HepG2 (cell line): ENCODE measurements around the gene DDX20. TPM values are rescaled to one million over a fixed set of nuclear protein-coding genes. Genes with fewer than 3 reads are reported as not detected.

ENCODE experiments used
- AGO1 ChIP-seq: fragments of 200-400 bp; formaldehyde crosslinking; IDR thresholded peaks from 2 replicates; pipeline ENCODE4 v1.6.1; 2017; ENCODE audit warnings: mild to moderate bottlenecking, low read depth, low read length, moderate library complexity; ENCODE audit not compliant: poor library complexity, severe bottlenecking
- AGO2 ChIP-seq: fragments of 200-400 bp; formaldehyde crosslinking; optimal IDR thresholded peaks from 2 replicates; pipeline ENCODE3; 2017; ENCODE audit warnings: mild to moderate bottlenecking, low read depth, low read length, moderate library complexity
- ATM ChIP-seq: fragments of 450-650 bp; IDR thresholded peaks from 2 replicates; pipeline ENCODE4 v1.7.1; 2017; ENCODE audit warnings: mild to moderate bottlenecking, borderline replicate concordance
- CBX5 ChIP-seq: sonication (generic); formaldehyde crosslinking; IDR thresholded peaks from 2 replicates; pipeline ENCODE4 v1.4.0; 2020; ENCODE audit warnings: missing genetic modification reagents, borderline replicate concordance
- DRAP1 ChIP-seq: IDR thresholded peaks from 2 replicates; pipeline ENCODE4 v1.6.1; 2016; ENCODE audit warnings: missing genetic modification reagents, missing compliant biosample characterization
- EHMT2 ChIP-seq: fragments of 200-600 bp; sonication (generic); IDR thresholded peaks from 2 replicates; pipeline ENCODE4 v1.7.0; 2017; ENCODE audit warnings: antibody characterized with exemption, low read depth, low read length, borderline replicate concordance
- GMEB1 ChIP-seq: sonication (generic); formaldehyde crosslinking; IDR thresholded peaks from 2 replicates; pipeline ENCODE4 v1.5.1; 2020; ENCODE audit warnings: missing genetic modification reagents, mild to moderate bottlenecking, borderline replicate concordance
- HOXD1 ChIP-seq: sonication (generic); formaldehyde crosslinking; IDR thresholded peaks from 2 replicates; pipeline ENCODE4 v1.5.0; 2020; ENCODE audit warnings: missing genetic modification reagents
- IRX3 ChIP-seq: sonication (generic); formaldehyde crosslinking; IDR thresholded peaks from 2 replicates; pipeline ENCODE4 v1.8.1; 2023; ENCODE audit warnings: mild to moderate bottlenecking, low read depth, missing genetic modification reagents, borderline replicate concordance
- MNT ChIP-seq: fragments of 450-650 bp; IDR thresholded peaks from 2 replicates; pipeline ENCODE4 v1.6.1; 2016
- MTF1 ChIP-seq: sonication (generic); formaldehyde crosslinking; IDR thresholded peaks from 2 replicates; pipeline ENCODE4 v1.5.0; 2020; ENCODE audit warnings: missing genetic modification reagents
- MXD4 ChIP-seq: IDR thresholded peaks from 2 replicates; pipeline ENCODE4 v1.6.1; 2016; ENCODE audit warnings: mild to moderate bottlenecking, missing biosample characterization, missing genetic modification reagents
- PBX3 ChIP-seq: sonication (generic); formaldehyde crosslinking; IDR thresholded peaks from 2 replicates; pipeline ENCODE4 v1.8.1; 2023; ENCODE audit warnings: missing genetic modification reagents, inconsistent platforms, borderline replicate concordance
- PCBP2 ChIP-seq: fragments of 200-400 bp; formaldehyde crosslinking; optimal IDR thresholded peaks from 2 replicates; pipeline ENCODE3; 2018; ENCODE audit warnings: low read length, low read depth; ENCODE audit not compliant: poor library complexity, severe bottlenecking
- PITX1 ChIP-seq: sonication (generic); formaldehyde crosslinking; IDR thresholded peaks from 2 replicates; pipeline ENCODE4 v1.5.1; 2020; ENCODE audit warnings: mild to moderate bottlenecking, missing genetic modification reagents
- SALL1 ChIP-seq: sonication (generic); formaldehyde crosslinking; IDR thresholded peaks from 2 replicates; pipeline ENCODE4 v1.8.0; 2022; ENCODE audit warnings: mild to moderate bottlenecking, missing genetic modification reagents
- SP2 ChIP-seq: sonication (generic); formaldehyde crosslinking; IDR thresholded peaks from 2 replicates; pipeline ENCODE4 v1.5.1; 2020; ENCODE audit warnings: mild to moderate bottlenecking, missing genetic modification reagents
- SRY ChIP-seq: sonication (generic); formaldehyde crosslinking; IDR thresholded peaks from 2 replicates; pipeline ENCODE4 v1.8.0; 2022; ENCODE audit warnings: mild to moderate bottlenecking, missing genetic modification reagents
- TBP ChIP-seq: sonication (generic); formaldehyde crosslinking; IDR thresholded peaks from 2 replicates; pipeline ENCODE4 v1.5.0; 2020; ENCODE audit warnings: missing genetic modification reagents
- YEATS2 ChIP-seq: sonication (generic); formaldehyde crosslinking; IDR thresholded peaks from 2 replicates; pipeline ENCODE4 v1.4.0; 2020; ENCODE audit warnings: missing genetic modification reagents, borderline replicate concordance
- ZNF225 ChIP-seq: sonication (generic); formaldehyde crosslinking; IDR thresholded peaks from 2 replicates; pipeline ENCODE4 v1.4.0; 2020; ENCODE audit warnings: mild to moderate bottlenecking, missing genetic modification reagents
- ZNF251 ChIP-seq: sonication (generic); formaldehyde crosslinking; IDR thresholded peaks from 2 replicates; pipeline ENCODE4 v1.9.0; 2021; ENCODE audit warnings: mild to moderate bottlenecking, missing genetic modification reagents
- ZNF441 ChIP-seq: sonication (generic); formaldehyde crosslinking; IDR thresholded peaks from 2 replicates; pipeline ENCODE4 v1.7.0; 2021; ENCODE audit warnings: missing genetic modification reagents, borderline replicate concordance
- ZNF616 ChIP-seq: sonication (generic); formaldehyde crosslinking; IDR thresholded peaks from 2 replicates; pipeline ENCODE4 v1.5.0; 2020; ENCODE audit warnings: low read depth, mild to moderate bottlenecking, missing genetic modification reagents
- ZNF660 ChIP-seq: sonication (generic); formaldehyde crosslinking; IDR thresholded peaks from 2 replicates; pipeline ENCODE4 v1.5.1; 2020; ENCODE audit warnings: mild to moderate bottlenecking, low read depth, missing genetic modification reagents, borderline replicate concordance
- ZSCAN29 ChIP-seq: sonication (generic); formaldehyde crosslinking; conservative IDR thresholded peaks from 2 replicates; pipeline ENCODE4 v1.4.0; 2020; ENCODE audit warnings: mild to moderate bottlenecking, missing genetic modification reagents
- polyA plus RNA-seq, 8 experiments: library from polyadenylated mRNA; depleted of rRNA in 3 of 8; stranded (reverse) in 7 of 8; unstranded in 1 of 8; fragments of >200 nt; fragmentation: Illumina TruSeq in 4 of 8; extraction: Trizol in 4 of 8; gene quantifications; 2 replicates each; pipeline versions ENCODE4 v1.2.1 to v1.2.3, GENCODE V29; 2011 to 2016; ENCODE audit warnings: low read depth in 4 of 8, missing spikeins in 1 of 8, mixed read lengths in 1 of 8; ENCODE audit not compliant: insufficient read depth in 1 of 8
- total RNA-seq, 5 experiments: library from RNA; depleted of rRNA; stranded (reverse); fragments of >200 nt; fragmentation: Illumina TruSeq; extraction: Trizol; gene quantifications; 2 replicates each; pipeline ENCODE4 v1.2.3, GENCODE V29; 2016; ENCODE audit warnings: low read depth in 1 of 5

Gene DDX20
- total and polyA plus RNA-seq, 2 of the 13 experiments (the other 11 are each of a cell fraction or from before 2014, with no cell fraction given), result 4.0 to 14.3 TPM

GRCh38 chr1:111755331-111756123 lies at the start of gene DDX20 (continued):
- TF ChIP-seq TBP (CRISPR knock-in tag), result no peak
- no peak for TF ChIP-seq ATM
- peak; percentile 49 for TF ChIP-seq SP2 (CRISPR knock-in tag)
- peak; percentile 55; the same call in 1 of the 2 replicates for TF ChIP-seq ZNF225 (CRISPR knock-in tag)
- TF ChIP-seq MXD4, result peak; percentile 96
- 0 out of 2 replicates have a peak, but pooled peaks have one; percentile 65 for TF ChIP-seq PBX3 (CRISPR knock-in tag)
- TF ChIP-seq IRX3, result peak; percentile 74; the same call in 1 of the 2 replicates
- TF ChIP-seq YEATS2 (CRISPR knock-in tag), result peak; percentile 96
- TF ChIP-seq HOXD1, result peak; percentile 48; the same call in 1 of the 2 replicates
- TF ChIP-seq AGO1, result no peak
- peak; percentile 38; the same call in 1 of the 2 replicates for TF ChIP-seq CBX5 (CRISPR knock-in tag)
- no peak for TF ChIP-seq PCBP2
- TF ChIP-seq ZNF251 (CRISPR knock-in tag), result no peak
- TF ChIP-seq DRAP1 (CRISPR knock-in tag), result peak; percentile 57
- peak; percentile 81 for TF ChIP-seq GMEB1 (CRISPR knock-in tag)
- TF ChIP-seq ZNF441 (CRISPR knock-in tag), result no peak
- TF ChIP-seq AGO2, result peak; percentile 30
- TF ChIP-seq MNT, result peak; percentile 37; the same call in 1 of the 2 replicates
- TF ChIP-seq EHMT2, result no peak
- TF ChIP-seq MTF1 (CRISPR knock-in tag), result no peak
- peak; percentile 66 for TF ChIP-seq SALL1 (CRISPR knock-in tag)
- 0 out of 2 replicates have a peak, but pooled peaks have one; percentile 53 for TF ChIP-seq SRY (CRISPR knock-in tag)
- TF ChIP-seq ZSCAN29, result 0 out of 2 replicates have a peak, but pooled peaks have one; percentile 44
- no peak for TF ChIP-seq ZNF660 (CRISPR knock-in tag)
- TF ChIP-seq PITX1 (CRISPR knock-in tag), result peak; percentile 66; the same call in 1 of the 2 replicates
- TF ChIP-seq ZNF616 (CRISPR knock-in tag), result no peak
